Endothelial cell (in vitro differentiated cells): ENCODE results near the gene PTPN1. TPM values are rescaled to one million over a fixed set of nuclear protein-coding genes. Genes with fewer than 3 reads are reported as not detected.
A peak's percentile ranks its signal among the peaks of the same experiment; 100 is the strongest.

Experiments used
- DNase-seq: peaks from one replicate; pipeline ENCODE4 v3.0.0; 2021; ENCODE audit warnings: low spot score
- H3K27ac Mint-ChIP-seq: one replicate; pipeline ENCODE4 v1.8.0; 2021; ENCODE audit warnings: mixed read lengths, inconsistent platforms; ENCODE audit not compliant: unreplicated experiment
- H3K27me3 Mint-ChIP-seq: one replicate; pipeline ENCODE4 v1.8.0; 2021; ENCODE audit warnings: mild to moderate bottlenecking, moderate library complexity, mixed read lengths, inconsistent platforms; ENCODE audit not compliant: unreplicated experiment
- H3K36me3 Mint-ChIP-seq: one replicate; pipeline ENCODE4 v1.8.0; 2021; ENCODE audit warnings: mild to moderate bottlenecking, low read depth, mixed read lengths, inconsistent platforms; ENCODE audit not compliant: unreplicated experiment
- H3K4me1 Mint-ChIP-seq: one replicate; pipeline ENCODE4 v1.8.0; 2021; ENCODE audit warnings: mild to moderate bottlenecking, mixed read lengths, inconsistent platforms; ENCODE audit not compliant: unreplicated experiment
- H3K4me3 Mint-ChIP-seq: one replicate; pipeline ENCODE4 v1.8.0; 2021; ENCODE audit warnings: mild to moderate bottlenecking, mixed read lengths, inconsistent platforms; ENCODE audit not compliant: unreplicated experiment
- H3K9me3 Mint-ChIP-seq: one replicate; pipeline ENCODE4 v1.8.0; 2021; ENCODE audit warnings: mixed read lengths, inconsistent platforms; ENCODE audit not compliant: unreplicated experiment
- total RNA-seq: library from RNA; stranded (reverse); fragmentation: NEBNext Ultra II Directional; extraction: Animal tissue kit (Norgen Biotek cat#: 25700); gene quantifications from one replicate; pipeline ENCODE4 v1.2.1, GENCODE V29; 2021; ENCODE audit not compliant: unreplicated experiment
- TF ChIP-seq, protein P1 (sequence below): fragments of 200-600 bp; sonication (generic); IDR thresholded peaks from one replicate; pipeline ENCODE4 v1.5.0; 2021; ENCODE audit warnings: antibody characterized with exemption; ENCODE audit not compliant: unreplicated experiment

PTPN1 gene
- total RNA-seq, 1 donor from 2014 or later: 46.0 TPM

DNA sequence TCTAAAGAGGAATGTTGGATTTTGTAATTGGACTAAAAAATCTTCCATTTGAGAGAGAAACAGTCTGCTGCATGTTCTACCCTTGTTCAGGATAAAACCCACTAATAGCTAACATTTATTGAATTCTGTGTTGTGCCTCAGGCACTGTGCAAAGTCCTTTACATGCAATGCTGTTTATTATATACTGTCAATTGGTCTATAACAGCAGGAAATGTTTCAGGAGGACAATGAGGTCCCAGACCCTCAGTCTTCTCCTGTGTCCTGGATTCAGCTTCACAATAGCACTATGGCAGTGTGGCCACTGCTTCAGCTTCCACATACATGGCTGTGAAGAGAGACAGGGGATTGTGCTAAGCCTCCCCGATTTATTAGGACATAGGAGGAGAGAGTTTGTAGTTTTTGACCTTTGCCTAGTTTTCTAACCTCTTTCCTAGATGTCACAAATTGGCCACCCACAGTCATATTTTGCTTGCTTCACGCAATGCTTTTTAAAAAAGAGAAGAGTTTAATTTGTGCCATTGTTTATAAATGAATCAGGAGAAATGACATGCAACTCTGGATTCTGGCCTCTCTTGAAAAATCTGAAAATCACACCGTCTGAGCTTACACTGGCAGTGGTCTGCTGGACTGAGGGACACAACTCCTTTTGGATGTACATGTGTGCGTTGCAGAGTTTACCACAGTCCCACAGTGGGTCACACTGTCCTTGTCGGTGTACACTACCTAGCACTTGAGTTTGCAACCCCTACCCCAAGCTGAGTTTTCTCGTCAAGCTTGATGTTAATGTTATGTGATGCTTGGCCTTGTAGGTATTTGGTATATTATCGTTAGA lies 11.3 kb downstream of the PTPN1 start:
- Mint-ChIP-seq H3K4me1 (peaks cover 31% of the 10 kb centered on the region), H3K9me3 (no peaks in the 10 kb centered on the region), H3K4me3 (peak overlapping the region; percentile 15), H3K27me3 (no peaks in the 10 kb centered on the region), H3K36me3 (no peaks in the 10 kb centered on the region), H3K27ac (peak overlapping the region; percentile 19)
- TF ChIP-seq, protein P1, sequence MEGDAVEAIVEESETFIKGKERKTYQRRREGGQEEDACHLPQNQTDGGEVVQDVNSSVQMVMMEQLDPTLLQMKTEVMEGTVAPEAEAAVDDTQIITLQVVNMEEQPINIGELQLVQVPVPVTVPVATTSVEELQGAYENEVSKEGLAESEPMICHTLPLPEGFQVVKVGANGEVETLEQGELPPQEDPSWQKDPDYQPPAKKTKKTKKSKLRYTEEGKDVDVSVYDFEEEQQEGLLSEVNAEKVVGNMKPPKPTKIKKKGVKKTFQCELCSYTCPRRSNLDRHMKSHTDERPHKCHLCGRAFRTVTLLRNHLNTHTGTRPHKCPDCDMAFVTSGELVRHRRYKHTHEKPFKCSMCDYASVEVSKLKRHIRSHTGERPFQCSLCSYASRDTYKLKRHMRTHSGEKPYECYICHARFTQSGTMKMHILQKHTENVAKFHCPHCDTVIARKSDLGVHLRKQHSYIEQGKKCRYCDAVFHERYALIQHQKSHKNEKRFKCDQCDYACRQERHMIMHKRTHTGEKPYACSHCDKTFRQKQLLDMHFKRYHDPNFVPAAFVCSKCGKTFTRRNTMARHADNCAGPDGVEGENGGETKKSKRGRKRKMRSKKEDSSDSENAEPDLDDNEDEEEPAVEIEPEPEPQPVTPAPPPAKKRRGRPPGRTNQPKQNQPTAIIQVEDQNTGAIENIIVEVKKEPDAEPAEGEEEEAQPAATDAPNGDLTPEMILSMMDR: no peak
- no peak for DNase-seq

DNA sequence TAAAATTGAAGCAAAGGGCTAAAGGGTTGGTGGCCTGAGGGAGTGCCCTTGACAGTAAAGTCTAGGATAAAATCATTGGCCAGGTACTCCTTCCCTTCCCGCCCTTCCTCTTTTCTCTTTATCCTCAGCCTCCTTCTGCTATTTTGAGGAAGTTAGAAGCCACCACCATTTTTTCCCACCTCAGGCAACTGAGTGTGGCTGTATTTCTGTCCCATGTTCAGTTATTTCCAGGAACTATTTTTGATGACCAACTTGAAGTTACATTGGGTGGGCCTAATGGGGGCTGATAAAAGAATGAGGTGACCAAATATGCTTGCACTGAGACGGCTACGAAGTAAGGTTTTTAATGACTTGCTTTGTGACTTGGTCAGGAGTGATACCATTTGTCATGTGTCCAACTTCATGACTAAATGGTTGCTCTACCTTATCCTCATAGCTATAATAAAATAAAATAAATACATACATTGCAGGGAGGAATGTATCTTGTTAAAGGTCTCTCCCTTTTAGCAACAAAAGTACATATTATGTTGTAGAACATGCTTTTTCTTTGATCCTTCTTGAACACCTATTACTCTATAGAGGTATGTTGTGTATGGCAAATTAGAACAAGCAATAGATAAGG lies 12.0 kb downstream of the PTPN1 start:
- TF ChIP-seq, protein P1: no peak
- no peak for DNase-seq
- Mint-ChIP-seq H3K36me3 (no peaks in the 10 kb centered on the region), H3K27me3 (no peaks in the 10 kb centered on the region), H3K27ac (no peak overlapping the region), H3K9me3 (no peaks in the 10 kb centered on the region), H3K4me1 (peaks cover 31% of the 10 kb centered on the region), H3K4me3 (no peak overlapping the region)

DNA sequence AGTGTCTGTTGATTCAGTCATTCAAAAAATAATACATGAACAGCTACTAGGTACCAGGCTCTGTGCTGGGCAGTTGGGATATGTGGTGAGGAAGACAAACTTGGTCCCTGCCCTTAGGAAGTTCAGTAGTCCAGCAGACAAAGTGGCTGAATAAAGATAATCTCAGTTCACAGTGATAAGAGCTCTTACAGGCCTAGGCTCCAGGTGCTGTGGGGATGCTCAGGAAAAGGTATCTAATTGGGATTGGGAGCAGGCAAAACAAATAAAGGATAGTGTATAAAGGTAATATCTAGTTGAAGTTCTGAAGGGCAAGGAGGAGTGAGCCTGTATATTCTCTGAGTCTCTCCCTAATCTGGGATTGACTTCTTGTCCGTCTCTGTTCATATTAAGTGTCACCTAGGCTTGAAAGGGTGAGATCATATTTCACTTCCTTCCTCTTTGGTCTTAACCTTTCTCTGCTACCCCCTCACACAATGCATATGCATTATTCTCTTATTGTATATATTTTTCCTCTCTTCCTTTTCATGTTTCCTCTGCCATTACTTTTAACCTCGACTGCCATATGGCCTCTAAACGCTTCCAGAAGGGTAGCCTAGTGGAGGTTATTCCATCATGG lies 13.5 kb downstream of the PTPN1 start:
- H3K4me3 Mint-ChIP-seq: no peak overlapping the region
- no peak overlapping the region for H3K27ac Mint-ChIP-seq

GRCh38 chr20:50525681-50526080 lies 15.5 kb downstream of the PTPN1 start:
- Mint-ChIP-seq H3K27ac (no peak overlapping the region), H3K9me3 (no peaks in the 10 kb centered on the region), H3K27me3 (no peaks in the 10 kb centered on the region), H3K4me1 (peaks cover 33% of the 10 kb centered on the region), H3K4me3 (no peak overlapping the region), H3K36me3 (no peaks in the 10 kb centered on the region)
- TF ChIP-seq, protein P1: no peak
- DNase-seq: no peak

More for the DNA sequence above, 13.5 kb downstream of the PTPN1 start:
- H3K27me3 Mint-ChIP-seq: no peaks in the 10 kb centered on the region
- H3K4me1 Mint-ChIP-seq: peaks cover 32% of the 10 kb centered on the region
- no peaks in the 10 kb centered on the region for H3K36me3 Mint-ChIP-seq
- no peak for DNase-seq
- TF ChIP-seq, protein P1: no peak
- H3K9me3 Mint-ChIP-seq: no peaks in the 10 kb centered on the region
